ENCODE results near the gene CTDSP1. TPM values are rescaled to one million over a fixed set of nuclear protein-coding genes. Genes with fewer than 3 reads are reported as not detected.

The CTDSP1 gene
- total RNA-seq, 4 donors from 2014 or later: 74.7 to 163 (median 96.3) TPM

DNA sequence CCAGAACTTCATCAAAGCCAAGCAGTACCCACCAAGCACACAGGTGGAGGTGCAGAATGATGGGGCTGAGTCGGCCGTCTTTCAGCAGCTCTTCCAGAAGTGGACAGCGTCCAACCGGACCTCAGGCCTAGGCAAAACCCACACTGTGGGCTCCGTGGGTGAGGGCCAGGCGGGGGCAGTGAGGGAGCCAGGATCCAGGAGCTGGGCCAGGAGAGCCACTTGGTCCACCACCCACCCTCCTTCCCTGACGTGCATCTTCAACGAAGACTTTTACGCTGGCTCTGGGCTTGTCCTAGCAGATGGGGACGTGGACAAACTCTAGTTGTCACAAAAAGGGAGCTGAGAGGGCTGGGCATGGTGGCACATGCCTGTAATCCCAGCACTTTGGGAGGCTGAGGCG lies 31.1 kb downstream of the CTDSP1 start:
- TF ChIP-seq, protein P1, sequence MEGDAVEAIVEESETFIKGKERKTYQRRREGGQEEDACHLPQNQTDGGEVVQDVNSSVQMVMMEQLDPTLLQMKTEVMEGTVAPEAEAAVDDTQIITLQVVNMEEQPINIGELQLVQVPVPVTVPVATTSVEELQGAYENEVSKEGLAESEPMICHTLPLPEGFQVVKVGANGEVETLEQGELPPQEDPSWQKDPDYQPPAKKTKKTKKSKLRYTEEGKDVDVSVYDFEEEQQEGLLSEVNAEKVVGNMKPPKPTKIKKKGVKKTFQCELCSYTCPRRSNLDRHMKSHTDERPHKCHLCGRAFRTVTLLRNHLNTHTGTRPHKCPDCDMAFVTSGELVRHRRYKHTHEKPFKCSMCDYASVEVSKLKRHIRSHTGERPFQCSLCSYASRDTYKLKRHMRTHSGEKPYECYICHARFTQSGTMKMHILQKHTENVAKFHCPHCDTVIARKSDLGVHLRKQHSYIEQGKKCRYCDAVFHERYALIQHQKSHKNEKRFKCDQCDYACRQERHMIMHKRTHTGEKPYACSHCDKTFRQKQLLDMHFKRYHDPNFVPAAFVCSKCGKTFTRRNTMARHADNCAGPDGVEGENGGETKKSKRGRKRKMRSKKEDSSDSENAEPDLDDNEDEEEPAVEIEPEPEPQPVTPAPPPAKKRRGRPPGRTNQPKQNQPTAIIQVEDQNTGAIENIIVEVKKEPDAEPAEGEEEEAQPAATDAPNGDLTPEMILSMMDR (IDR thresholded peaks at IDR 0.05; ENCODE audit: low read depth): no peak

GRCh38 chr2:218431878-218432277 lies 32.2 kb downstream of the CTDSP1 start:
- TF ChIP-seq, protein P1 (IDR thresholded peaks at IDR 0.05; ENCODE audit: low read depth): no peak

DNA sequence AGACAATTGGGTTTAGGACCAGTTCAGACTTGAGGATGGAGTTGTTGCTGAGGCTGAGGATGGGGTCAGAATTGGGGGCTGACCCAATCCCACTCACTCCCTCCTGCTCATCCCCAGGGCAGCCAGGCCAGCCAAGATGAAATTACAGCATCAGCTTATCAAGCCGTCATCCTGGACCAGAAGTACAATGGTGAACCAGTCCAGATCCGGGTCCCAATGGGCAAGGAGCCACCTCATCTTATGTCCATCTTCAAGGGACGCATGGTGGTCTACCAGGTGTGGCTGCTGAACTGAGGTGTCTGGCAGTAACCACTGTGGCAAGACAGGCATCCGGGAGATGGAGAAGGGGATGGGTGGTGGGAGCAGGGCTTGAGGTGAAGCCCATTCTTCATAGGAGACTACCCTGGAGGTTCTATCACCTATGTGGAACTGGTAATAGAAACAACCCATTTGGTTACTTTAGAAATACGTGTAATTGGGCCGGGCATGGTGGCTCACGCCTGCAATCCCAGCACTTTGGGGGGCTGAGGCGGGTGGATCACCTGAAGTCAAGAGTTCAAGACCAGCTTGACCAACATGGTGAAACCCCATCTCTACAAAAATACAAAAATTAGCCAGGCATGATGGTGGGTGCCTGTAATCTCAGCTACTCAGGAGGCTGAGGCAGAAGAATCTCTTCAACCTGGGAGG lies 33.2 kb downstream of the CTDSP1 start:
- TF ChIP-seq, protein P1 (IDR thresholded peaks at IDR 0.05; ENCODE audit: low read depth): no peak

DNA sequence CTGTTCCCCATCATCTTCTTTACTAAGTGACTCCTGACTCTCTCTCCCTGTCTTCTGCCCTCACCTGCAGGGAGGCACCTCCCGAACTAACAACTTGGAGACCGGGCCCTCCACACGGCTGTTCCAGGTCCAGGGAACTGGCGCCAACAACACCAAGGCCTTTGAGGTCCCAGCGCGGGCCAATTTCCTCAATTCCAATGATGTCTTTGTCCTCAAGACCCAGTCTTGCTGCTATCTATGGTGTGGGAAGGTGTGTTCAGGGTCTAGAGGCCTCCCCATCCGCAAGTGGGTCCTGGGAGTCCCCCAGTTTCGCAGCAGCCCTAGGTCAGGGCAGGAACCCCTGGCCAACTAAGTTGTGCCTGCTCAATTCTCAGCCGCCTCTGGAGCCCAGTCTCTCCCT lies 34.8 kb downstream of the CTDSP1 start:
- TF ChIP-seq, protein P1 (IDR thresholded peaks at IDR 0.05; ENCODE audit: low read depth): no peak

DNA sequence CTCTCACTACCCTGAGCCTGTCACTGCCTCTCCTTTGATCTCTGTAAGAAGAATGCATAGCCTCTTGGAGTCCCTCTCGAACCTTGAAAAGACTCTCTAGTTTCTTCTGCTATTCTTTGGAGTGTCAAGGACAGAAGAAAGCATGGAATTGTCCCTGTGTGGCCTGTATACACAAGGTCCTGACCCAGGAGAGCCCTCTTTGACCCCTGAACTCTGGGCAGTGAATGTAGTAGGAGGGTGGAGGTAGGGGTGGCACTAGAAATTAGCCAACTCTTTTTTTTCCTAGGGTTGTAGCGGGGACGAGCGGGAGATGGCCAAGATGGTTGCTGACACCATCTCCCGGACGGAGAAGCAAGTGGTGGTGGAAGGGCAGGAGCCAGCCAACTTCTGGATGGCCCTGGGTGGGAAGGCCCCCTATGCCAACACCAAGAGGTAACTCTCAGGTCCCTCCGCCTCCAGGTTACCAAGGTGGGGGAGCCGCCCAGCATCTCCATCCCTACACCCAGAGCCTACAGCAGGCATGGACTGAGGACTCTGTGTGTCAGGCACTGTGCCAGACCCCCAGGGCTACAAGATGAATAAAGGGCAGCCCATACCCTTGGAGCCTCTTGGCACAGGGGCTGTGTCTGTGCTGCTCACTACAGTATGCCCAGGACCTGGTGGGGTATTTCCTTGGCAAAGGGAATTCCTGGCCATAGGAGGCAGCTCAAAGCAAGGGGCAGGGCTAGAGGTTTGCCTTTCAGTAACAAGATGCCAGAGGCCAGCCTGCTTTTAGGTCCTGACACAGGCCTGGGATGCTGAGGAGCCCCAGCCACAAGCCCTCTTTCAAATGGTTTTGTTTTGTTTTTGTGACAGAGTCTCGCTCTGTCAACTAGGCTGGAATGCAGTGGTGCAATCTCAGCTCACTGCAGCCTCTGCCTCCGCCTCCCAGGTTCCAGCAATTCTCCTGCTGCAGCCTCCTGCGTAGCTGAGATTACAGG lies 35.6 kb downstream of the CTDSP1 start:
- TF ChIP-seq, protein P1 (IDR thresholded peaks at IDR 0.05; ENCODE audit: low read depth): no peak

GRCh38 chr2:218436992-218437391 lies 37.3 kb downstream of the CTDSP1 start:
- TF ChIP-seq, protein P1 (IDR thresholded peaks at IDR 0.05; ENCODE audit: low read depth): no peak

GRCh38 chr2:218437969-218438368 lies 38.3 kb downstream of the CTDSP1 start:
- TF ChIP-seq, protein P1 (IDR thresholded peaks at IDR 0.05; ENCODE audit: low read depth): no peak
